MCF 10A (cell line): Measurements from ENCODE around the gene MAP3K13. TPM values are rescaled to one million over a fixed set of nuclear protein-coding genes. Genes with fewer than 3 reads are reported as not detected.

Experiments used
- BruUV-seq: library from RNA; stranded (reverse); fragments of 400-500 nt; replicated peaks from 2 replicates; lab custom pipeline; 2021; lab: Mats Ljungman, UMichigan
- CTCF ChIA-PET: fragments of 300-600 bp; sonication (Branson Sonifier 250); formaldehyde crosslinking; extraction: SDS; loops from one replicate; lab custom pipeline; 2021; ENCODE audit warnings: antibody characterized with exemption, inconsistent platforms; lab: Yijun Ruan, JAX
- POLR2A ChIA-PET: fragments of 300-600, 350-650 bp; sonication (Branson Sonifier 250); formaldehyde crosslinking; extraction: SDS; loops from one replicate; lab custom pipeline; 2020; ENCODE audit warnings: antibody characterized with exemption, inconsistent platforms; lab: Yijun Ruan, JAX
- DNase-seq: peaks from one replicate; pipeline ENCODE4 v3.0.0-alpha.2; 2018; ENCODE audit not compliant: unreplicated experiment
- H3K27ac Mint-ChIP-seq: one replicate; pipeline ENCODE4 v1.8.0; 2022; ENCODE audit warnings: mild to moderate bottlenecking, low read depth, mixed read lengths; ENCODE audit not compliant: unreplicated experiment
- H3K27me3 Mint-ChIP-seq: one replicate; pipeline ENCODE4 v1.8.0; 2022; ENCODE audit warnings: mixed read lengths; ENCODE audit not compliant: insufficient read depth, unreplicated experiment
- H3K36me3 Mint-ChIP-seq: one replicate; pipeline ENCODE4 v1.8.0; 2022; ENCODE audit warnings: mild to moderate bottlenecking, moderate library complexity, mixed read lengths; ENCODE audit not compliant: insufficient read depth, unreplicated experiment
- H3K4me1 Mint-ChIP-seq: one replicate; pipeline ENCODE4 v1.8.0; 2022; ENCODE audit warnings: mixed read lengths; ENCODE audit not compliant: insufficient read depth, unreplicated experiment
- H3K4me3 Mint-ChIP-seq: one replicate; pipeline ENCODE4 v1.8.0; 2022; ENCODE audit warnings: mild to moderate bottlenecking, moderate library complexity, mixed read lengths; ENCODE audit not compliant: unreplicated experiment
- H3K9me3 Mint-ChIP-seq: one replicate; pipeline ENCODE4 v1.8.0; 2022; ENCODE audit warnings: mixed read lengths; ENCODE audit not compliant: unreplicated experiment
- intact Hi-C: fragments of 100-400 bp; cut with micrococcal nuclease; formaldehyde crosslinking; loops from 2 replicates; pipeline ENCODE4 v1.14.1; 2022
- total RNA-seq: library from RNA; stranded (reverse); gene quantifications from 2 replicates; pipeline ENCODE4 v1.2.3, GENCODE V29; 2022
- TF ChIP-seq, protein P1 (sequence below): fragments of 200-600 bp; IDR thresholded peaks from one replicate; pipeline ENCODE4 v1.8.0; 2022; ENCODE audit warnings: antibody characterized with exemption, mild to moderate bottlenecking; ENCODE audit not compliant: unreplicated experiment

Gene MAP3K13
- total RNA-seq, 1 experiment from 2014 or later = 15.8 TPM

DNA sequence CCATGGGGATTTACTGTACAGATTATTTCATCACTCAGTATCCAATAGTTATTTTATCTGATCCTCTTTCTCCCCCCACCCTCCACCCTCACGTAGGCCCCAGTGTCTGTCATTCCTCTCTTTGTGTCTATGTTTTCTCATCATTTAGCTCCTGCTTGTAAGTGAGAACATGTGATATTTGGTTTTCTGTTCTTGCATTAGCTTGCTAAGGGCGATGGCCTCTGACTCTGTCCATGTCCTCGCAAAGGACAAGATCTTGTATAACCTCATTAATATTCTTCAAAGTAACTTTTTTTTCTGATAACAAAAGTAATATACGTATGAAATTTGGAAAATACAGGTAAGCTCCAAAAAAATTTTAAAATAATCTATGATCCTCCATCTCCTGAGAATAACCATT lies 67.4 kb downstream of the MAP3K13 start:
- BruUV-seq = no TSS peak
- TF ChIP-seq, protein P1, sequence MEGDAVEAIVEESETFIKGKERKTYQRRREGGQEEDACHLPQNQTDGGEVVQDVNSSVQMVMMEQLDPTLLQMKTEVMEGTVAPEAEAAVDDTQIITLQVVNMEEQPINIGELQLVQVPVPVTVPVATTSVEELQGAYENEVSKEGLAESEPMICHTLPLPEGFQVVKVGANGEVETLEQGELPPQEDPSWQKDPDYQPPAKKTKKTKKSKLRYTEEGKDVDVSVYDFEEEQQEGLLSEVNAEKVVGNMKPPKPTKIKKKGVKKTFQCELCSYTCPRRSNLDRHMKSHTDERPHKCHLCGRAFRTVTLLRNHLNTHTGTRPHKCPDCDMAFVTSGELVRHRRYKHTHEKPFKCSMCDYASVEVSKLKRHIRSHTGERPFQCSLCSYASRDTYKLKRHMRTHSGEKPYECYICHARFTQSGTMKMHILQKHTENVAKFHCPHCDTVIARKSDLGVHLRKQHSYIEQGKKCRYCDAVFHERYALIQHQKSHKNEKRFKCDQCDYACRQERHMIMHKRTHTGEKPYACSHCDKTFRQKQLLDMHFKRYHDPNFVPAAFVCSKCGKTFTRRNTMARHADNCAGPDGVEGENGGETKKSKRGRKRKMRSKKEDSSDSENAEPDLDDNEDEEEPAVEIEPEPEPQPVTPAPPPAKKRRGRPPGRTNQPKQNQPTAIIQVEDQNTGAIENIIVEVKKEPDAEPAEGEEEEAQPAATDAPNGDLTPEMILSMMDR = no peak
- no peaks in the 10 kb centered on the region for H3K27me3 Mint-ChIP-seq
- H3K27ac Mint-ChIP-seq = no peak overlapping the region
- intact Hi-C loops = no loop called here
- CTCF ChIA-PET = interaction anchor here (0.7 kb wide), 1 partner anchor 19 kb away, joined by 3 read pairs; no protein-coding TSS in a partner anchor
- peaks cover 7% of the 10 kb centered on the region for H3K36me3 Mint-ChIP-seq
- POLR2A ChIA-PET = no interaction called here
- no peaks in the 10 kb centered on the region for H3K9me3 Mint-ChIP-seq
- no peaks in the 10 kb centered on the region for H3K4me1 Mint-ChIP-seq
- no peak for DNase-seq
- no peak overlapping the region for H3K4me3 Mint-ChIP-seq

DNA sequence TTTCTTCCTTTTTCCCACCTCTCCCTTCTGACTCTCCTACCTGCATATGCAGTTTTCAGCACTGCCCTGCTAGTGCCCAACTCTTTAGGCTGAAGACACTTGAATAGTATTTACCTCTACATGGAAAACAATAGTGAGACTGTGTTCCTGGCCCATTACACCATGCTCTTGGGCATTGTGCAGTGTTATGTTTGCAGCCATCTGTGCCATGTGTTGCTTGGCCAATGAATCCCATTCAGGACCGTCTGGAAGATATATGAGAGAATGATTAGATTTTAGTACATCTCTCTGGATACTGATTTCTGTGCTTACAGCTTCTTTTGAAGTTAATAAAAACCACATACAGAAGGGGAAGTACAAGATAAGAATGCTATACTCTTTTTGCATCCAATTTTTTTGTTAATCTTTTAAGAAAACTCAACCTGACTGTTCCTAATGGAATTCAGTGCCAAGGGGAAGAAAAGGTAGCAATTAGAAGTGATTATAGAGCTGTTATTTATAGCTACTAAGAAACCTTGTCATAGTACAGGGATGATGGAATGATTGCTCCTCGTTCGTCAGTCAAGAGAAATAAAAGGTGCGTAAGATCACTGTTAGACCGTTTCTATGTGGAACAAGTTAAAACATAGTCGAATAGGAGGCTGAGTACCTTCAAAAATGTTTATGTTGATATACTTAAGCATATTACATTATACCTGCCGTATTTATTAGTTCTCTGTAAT lies 77.0 kb downstream of the MAP3K13 start:
- CTCF ChIA-PET = interaction anchor here (1.3 to 2.1 kb wide), 2 partner anchors 20 to 135 kb away, joined by 3 to 7 read pairs; no protein-coding TSS in a partner anchor
- TF ChIP-seq, protein P1 = no peak
- Mint-ChIP-seq H3K4me1 (no peaks in the 10 kb centered on the region), H3K36me3 (peaks cover 7% of the 10 kb centered on the region), H3K9me3 (no peaks in the 10 kb centered on the region), H3K27ac (no peak overlapping the region), H3K27me3 (no peaks in the 10 kb centered on the region), H3K4me3 (no peak overlapping the region)
- DNase-seq = no peak
- POLR2A ChIA-PET = no interaction called here
- BruUV-seq = no TSS peak
- intact Hi-C loops = no loop called here

DNA sequence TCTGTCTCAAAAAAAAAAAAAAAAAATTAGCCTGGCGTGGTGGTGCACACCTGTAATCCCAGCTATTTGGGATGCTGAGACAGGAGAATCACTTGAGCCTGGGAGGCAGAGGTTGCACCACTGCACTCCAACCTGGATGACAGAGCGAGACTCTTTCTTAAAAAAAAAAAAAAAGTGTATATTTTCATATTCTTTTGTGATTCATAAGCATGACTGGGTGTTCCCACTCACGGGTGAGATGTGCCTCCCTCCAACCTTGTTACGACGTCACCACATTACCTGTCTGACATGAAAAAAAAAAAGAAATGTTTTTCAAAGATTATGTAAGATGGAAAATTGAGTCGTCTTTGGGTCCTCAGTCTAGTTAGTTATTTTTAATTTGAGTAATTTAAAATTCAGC lies 79.1 kb downstream of the MAP3K13 start:
- CTCF ChIA-PET = no interaction called here
- TF ChIP-seq, protein P1 = no peak
- no TSS peak for BruUV-seq
- POLR2A ChIA-PET = no interaction called here
- H3K27ac Mint-ChIP-seq = no peak overlapping the region
- no peaks in the 10 kb centered on the region for H3K4me1 Mint-ChIP-seq
- DNase-seq = no peak
- intact Hi-C loops = no loop called here
- peaks cover 6% of the 10 kb centered on the region for H3K36me3 Mint-ChIP-seq
- H3K27me3 Mint-ChIP-seq = no peaks in the 10 kb centered on the region
- no peak overlapping the region for H3K4me3 Mint-ChIP-seq
- H3K9me3 Mint-ChIP-seq = no peaks in the 10 kb centered on the region

DNA sequence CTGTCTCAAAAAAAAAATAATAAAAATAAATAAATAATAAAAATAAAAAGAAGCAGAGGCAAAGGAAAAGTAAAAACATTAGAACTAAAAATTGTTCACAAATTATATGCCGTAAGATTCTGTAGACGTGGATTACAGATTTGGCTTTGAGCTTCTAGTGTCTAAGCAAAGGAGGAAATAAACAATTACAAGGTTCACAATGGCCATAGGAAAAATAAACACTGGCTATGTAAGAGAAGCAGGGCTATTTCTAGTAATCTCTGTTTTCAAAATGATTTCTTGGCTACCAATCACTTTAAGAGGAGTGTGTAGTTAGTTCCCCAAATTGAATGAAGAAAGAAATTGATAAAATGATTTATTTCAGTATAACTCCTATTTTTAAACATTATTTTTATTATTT lies 81.4 kb downstream of the MAP3K13 start:
- Mint-ChIP-seq H3K36me3 (no peaks in the 10 kb centered on the region), H3K4me1 (no peaks in the 10 kb centered on the region), H3K4me3 (no peak overlapping the region), H3K27me3 (no peaks in the 10 kb centered on the region), H3K9me3 (no peaks in the 10 kb centered on the region), H3K27ac (no peak overlapping the region)
- BruUV-seq = no TSS peak
- no peak for DNase-seq
- intact Hi-C loops = no loop called here
- CTCF ChIA-PET = interaction anchor here (1.4 kb wide), 1 partner anchor 17 kb away, joined by 5 read pairs; no protein-coding TSS in a partner anchor
- TF ChIP-seq, protein P1 = no peak
- POLR2A ChIA-PET = no interaction called here
